Astrocyte of the cerebellum (primary cell): ENCODE data around the gene HBS1L.

ENCODE experiments used
- DNase-seq: peaks from one replicate; pipeline ENCODE4 v3.0.0-alpha.2; 2011; ENCODE audit warnings: low read depth
- H3K4me3 ChIP-seq: 2 replicates; pipeline ENCODE4 v1.5.1; 2011; ENCODE audit warnings: mild to moderate bottlenecking, low read depth, low read length, moderate library complexity
- in situ Hi-C: cut with HindIII; loops from 2 replicates; pipeline ENCODE4 v1.10.0; 2017; ENCODE audit warnings: low sequenced_read_pairs
- TF ChIP-seq, protein P1 (sequence below): IDR thresholded peaks from 2 replicates; pipeline ENCODE4 v1.5.1; 2012; ENCODE audit warnings: low read length, low read depth, moderate library complexity, mild to moderate bottlenecking; ENCODE audit errors: missing control alignments

HBS1L gene

GRCh38 chr6:134928151-134928900 is 126.3 kb downstream of the HBS1L start:
- TF ChIP-seq, protein P1, sequence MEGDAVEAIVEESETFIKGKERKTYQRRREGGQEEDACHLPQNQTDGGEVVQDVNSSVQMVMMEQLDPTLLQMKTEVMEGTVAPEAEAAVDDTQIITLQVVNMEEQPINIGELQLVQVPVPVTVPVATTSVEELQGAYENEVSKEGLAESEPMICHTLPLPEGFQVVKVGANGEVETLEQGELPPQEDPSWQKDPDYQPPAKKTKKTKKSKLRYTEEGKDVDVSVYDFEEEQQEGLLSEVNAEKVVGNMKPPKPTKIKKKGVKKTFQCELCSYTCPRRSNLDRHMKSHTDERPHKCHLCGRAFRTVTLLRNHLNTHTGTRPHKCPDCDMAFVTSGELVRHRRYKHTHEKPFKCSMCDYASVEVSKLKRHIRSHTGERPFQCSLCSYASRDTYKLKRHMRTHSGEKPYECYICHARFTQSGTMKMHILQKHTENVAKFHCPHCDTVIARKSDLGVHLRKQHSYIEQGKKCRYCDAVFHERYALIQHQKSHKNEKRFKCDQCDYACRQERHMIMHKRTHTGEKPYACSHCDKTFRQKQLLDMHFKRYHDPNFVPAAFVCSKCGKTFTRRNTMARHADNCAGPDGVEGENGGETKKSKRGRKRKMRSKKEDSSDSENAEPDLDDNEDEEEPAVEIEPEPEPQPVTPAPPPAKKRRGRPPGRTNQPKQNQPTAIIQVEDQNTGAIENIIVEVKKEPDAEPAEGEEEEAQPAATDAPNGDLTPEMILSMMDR = no peak
- no peak overlapping the region for H3K4me3 ChIP-seq
- in situ Hi-C loops = no loop called here
- no peak for DNase-seq

- in situ Hi-C loops = no loop called here
- no peak overlapping the region for H3K4me3 ChIP-seq
- no peak for DNase-seq
- TF ChIP-seq, protein P1 = no peak
Observed at GRCh38 chr6:134925800-134926199, 128.8 kb downstream of the HBS1L start.

DNA sequence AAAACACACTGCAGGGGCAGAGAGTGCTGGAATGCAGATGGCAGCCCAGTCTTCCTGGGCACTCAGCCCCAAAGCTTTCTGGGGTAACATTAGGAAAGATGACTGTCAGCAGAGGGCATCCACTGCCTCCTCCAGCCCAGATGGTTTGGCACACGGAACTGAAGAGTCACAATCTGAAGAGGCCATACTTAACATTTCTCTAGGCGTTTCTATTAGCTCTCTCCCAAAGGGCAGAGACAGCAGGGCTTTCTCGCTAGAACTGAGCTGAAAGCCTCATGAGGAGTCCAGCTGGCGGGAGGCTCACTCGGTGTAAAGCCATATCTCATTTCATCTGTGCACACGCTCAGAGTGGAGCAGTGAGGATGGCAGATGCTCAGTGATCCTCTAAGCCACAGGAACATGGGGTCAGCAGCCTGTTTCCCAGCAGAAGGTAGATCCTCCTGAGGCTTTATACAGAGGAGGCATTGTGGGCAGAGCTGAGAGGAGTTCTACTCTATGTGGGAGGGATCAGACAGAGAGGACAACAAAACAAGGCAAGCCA is 132.8 kb downstream of the HBS1L start:
- in situ Hi-C loops = no loop called here
- TF ChIP-seq, protein P1 = no peak
- no peak for DNase-seq

GRCh38 chr6:134921276-134921675 is 133.3 kb downstream of the HBS1L start:
- TF ChIP-seq, protein P1 = no peak
- no peak for DNase-seq
- in situ Hi-C loops = no loop called here
- H3K4me3 ChIP-seq = no peak overlapping the region

More for the DNA sequence above, 132.8 kb downstream of the HBS1L start:
- no peak overlapping the region for H3K4me3 ChIP-seq

DNA sequence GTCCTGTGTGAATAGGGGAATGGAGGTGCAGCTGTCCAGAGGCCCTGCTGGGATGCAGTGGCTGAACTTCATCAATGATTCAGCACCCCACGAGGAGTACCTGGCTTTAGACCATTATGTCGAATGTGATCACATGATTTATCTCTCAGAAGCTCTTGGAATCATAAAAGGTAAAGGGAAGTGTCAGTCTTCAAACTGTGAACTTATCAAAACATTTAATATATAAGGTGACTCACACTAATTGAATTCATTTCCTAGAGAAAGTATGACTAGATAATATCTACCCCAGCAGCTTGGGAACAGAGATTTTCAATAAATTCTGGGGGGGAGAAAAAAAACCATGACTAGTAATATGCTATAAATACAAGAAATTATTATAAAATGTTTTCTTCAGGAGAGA is 134.2 kb downstream of the HBS1L start:
- in situ Hi-C loops = no loop called here
- no peak for DNase-seq
- H3K4me3 ChIP-seq = no peak overlapping the region
- TF ChIP-seq, protein P1 = no peak

DNA sequence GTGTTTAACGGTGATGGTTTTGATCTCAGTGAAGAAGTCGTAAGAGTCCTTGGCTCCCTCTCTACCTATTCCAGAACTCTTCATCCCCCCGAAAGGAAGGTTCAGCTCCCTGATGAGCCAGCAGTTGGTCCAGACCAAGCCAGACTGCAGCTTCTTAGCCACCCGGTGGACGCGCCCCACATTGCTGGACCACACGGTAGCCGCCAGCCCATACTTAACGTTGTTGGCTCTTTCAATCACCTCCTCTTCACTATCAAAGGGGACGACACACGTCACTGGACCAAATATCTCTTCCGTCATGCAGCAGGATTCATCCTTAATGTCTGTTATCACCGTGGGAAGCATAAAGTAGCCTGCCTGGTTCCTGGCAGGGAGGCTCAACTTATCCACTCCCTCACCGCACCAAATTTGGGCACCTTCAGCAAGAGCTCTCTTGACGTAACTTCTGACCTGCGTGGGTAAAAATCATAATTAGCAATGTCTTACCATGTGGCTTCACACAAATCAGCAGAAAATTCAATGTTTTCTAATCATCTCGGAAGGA is 136.1 kb downstream of the HBS1L start:
- no peak overlapping the region for H3K4me3 ChIP-seq
- TF ChIP-seq, protein P1 = no peak
- no peak for DNase-seq
- in situ Hi-C loops = loop anchor here (5.0 kb wide), 1 partner anchor 76 kb away; no protein-coding TSS in a partner anchor
